ENCODE results near the gene RALY. TPM values are rescaled to one million over a fixed set of nuclear protein-coding genes. Genes with fewer than 3 reads are reported as not detected.

The RALY gene
- total RNA-seq, 2 experiments from 2014 or later = 208 to 229 TPM

GRCh38 chr20:33992145-33992922, 1.4 kb upstream of the RALY start:
- CTCF ChIA-PET = interaction anchor here (0.6 to 1.0 kb wide), 2 partner anchors 34 to 894 kb away, joined by 3 to 4 read pairs; no protein-coding TSS in a partner anchor
- peak overlapping the region; percentile 89 for H3K4me3 Mint-ChIP-seq

GRCh38 chr20:33992923-33993575, 662 bp upstream of the RALY start:
- Mint-ChIP-seq H3K36me3 (ENCODE audit: low read depth) (peaks cover 33% of the 10 kb centered on the region), H3K27ac (peak overlapping the region; percentile 97), H3K9me3 (no peaks in the 10 kb centered on the region), H3K4me3 (peak overlapping the region; percentile 89), H3K4me1 (peaks cover 49% of the 10 kb centered on the region), H3K27me3 (no peaks in the 10 kb centered on the region)
- POLR2A ChIA-PET = interaction anchor here (0.6 to 1.3 kb wide), 6 partner anchors 12 to 807 kb away, joined by 3 read pairs; partner anchors contain the start of gene EIF2S2
- CTCF ChIA-PET = interaction anchor here (0.6 to 1.0 kb wide), 3 partner anchors 11 to 1683 kb away, joined by 3 read pairs; no protein-coding TSS in a partner anchor
- DNase-seq = peak; percentile 99

More at GRCh38 chr20:33992145-33992922, 1.4 kb upstream of the RALY start:
- DNase-seq = peak; percentile 8
- POLR2A ChIA-PET = interaction anchor here (1.0 kb wide), 1 partner anchor 91 kb away, joined by 3 read pairs; no protein-coding TSS in a partner anchor
- Mint-ChIP-seq H3K4me1 (peaks cover 41% of the 10 kb centered on the region), H3K36me3 (ENCODE audit: low read depth) (peaks cover 27% of the 10 kb centered on the region), H3K27me3 (no peaks in the 10 kb centered on the region), H3K9me3 (no peaks in the 10 kb centered on the region), H3K27ac (peak overlapping the region; percentile 97)

GRCh38 chr20:33994222-33994913, 657 bp downstream of the RALY start:
- Mint-ChIP-seq H3K4me1 (peaks cover 59% of the 10 kb centered on the region), H3K4me3 (peak overlapping the region; percentile 96), H3K36me3 (ENCODE audit: low read depth) (peaks cover 39% of the 10 kb centered on the region), H3K9me3 (no peaks in the 10 kb centered on the region), H3K27ac (peak overlapping the region; percentile 98), H3K27me3 (no peaks in the 10 kb centered on the region)
- POLR2A ChIA-PET = interaction anchor here (1.3 kb wide), 1 partner anchor 117 kb away, joined by 3 read pairs; the partner anchor contains the start of gene EIF2S2
- peak; percentile 83 for DNase-seq
- CTCF ChIA-PET = no interaction called here

GRCh38 chr20:33995053-33995831, 1.5 kb downstream of the RALY start:
- peak overlapping the region; percentile 96 for H3K4me3 Mint-ChIP-seq
- H3K27ac Mint-ChIP-seq = peak overlapping the region; percentile 98
- DNase-seq = no peak
- H3K9me3 Mint-ChIP-seq = no peaks in the 10 kb centered on the region
- no peaks in the 10 kb centered on the region for H3K27me3 Mint-ChIP-seq
- POLR2A ChIA-PET = no interaction called here
- peaks cover 63% of the 10 kb centered on the region for H3K4me1 Mint-ChIP-seq
- CTCF ChIA-PET = interaction anchor here (0.6 kb wide), 1 partner anchor 114 kb away, joined by 4 read pairs; no protein-coding TSS in a partner anchor
- H3K36me3 Mint-ChIP-seq (ENCODE audit: low read depth) = peaks cover 39% of the 10 kb centered on the region

- ChIA-PET POLR2A (no interaction called here), CTCF (no interaction called here)
- Mint-ChIP-seq H3K9me3 (no peaks in the 10 kb centered on the region), H3K27ac (no peak overlapping the region), H3K36me3 (ENCODE audit: low read depth) (peaks cover 44% of the 10 kb centered on the region), H3K27me3 (no peaks in the 10 kb centered on the region), H3K4me1 (peaks cover 70% of the 10 kb centered on the region), H3K4me3 (no peak overlapping the region)
- no peak for DNase-seq
Observed at GRCh38 chr20:33999025-33999649, 5.4 kb downstream of the RALY start.

- ChIA-PET CTCF (no interaction called here), POLR2A (interaction anchor here (0.6 kb wide), 1 partner anchor 16 kb away, joined by 3 read pairs; no protein-coding TSS in a partner anchor)
- no peaks in the 10 kb centered on the region for H3K9me3 Mint-ChIP-seq
- no peak for DNase-seq
- H3K36me3 Mint-ChIP-seq (ENCODE audit: low read depth) = peaks cover 33% of the 10 kb centered on the region
- peaks cover 74% of the 10 kb centered on the region for H3K4me1 Mint-ChIP-seq
- H3K4me3 Mint-ChIP-seq = no peak overlapping the region
- H3K27ac Mint-ChIP-seq = no peak overlapping the region
- no peaks in the 10 kb centered on the region for H3K27me3 Mint-ChIP-seq
Observed at GRCh38 chr20:34001378-34001777, 7.7 kb downstream of the RALY start.

GRCh38 chr20:34004227-34004626, 10.5 kb downstream of the RALY start:
- H3K4me1 Mint-ChIP-seq = peaks cover 72% of the 10 kb centered on the region
- no peaks in the 10 kb centered on the region for H3K27me3 Mint-ChIP-seq
- DNase-seq = no peak
- ChIA-PET POLR2A (no interaction called here), CTCF (no interaction called here)
- no peak overlapping the region for H3K27ac Mint-ChIP-seq
- peaks cover 31% of the 10 kb centered on the region for H3K36me3 Mint-ChIP-seq (ENCODE audit: low read depth)
- no peaks in the 10 kb centered on the region for H3K9me3 Mint-ChIP-seq
- H3K4me3 Mint-ChIP-seq = no peak overlapping the region

GRCh38 chr20:34004790-34005457, 11.2 kb downstream of the RALY start:
- peaks cover 73% of the 10 kb centered on the region for H3K4me1 Mint-ChIP-seq
- ChIA-PET CTCF (no interaction called here), POLR2A (interaction anchor here (0.5 kb wide), 1 partner anchor 12 kb away, joined by 3 read pairs; no protein-coding TSS in a partner anchor)
- H3K27ac Mint-ChIP-seq = no peak overlapping the region
- no peak for DNase-seq
- H3K36me3 Mint-ChIP-seq (ENCODE audit: low read depth) = peaks cover 33% of the 10 kb centered on the region
- H3K4me3 Mint-ChIP-seq = no peak overlapping the region
- H3K9me3 Mint-ChIP-seq = no peaks in the 10 kb centered on the region
- no peaks in the 10 kb centered on the region for H3K27me3 Mint-ChIP-seq

GRCh38 chr20:34006619-34007018, 12.9 kb downstream of the RALY start:
- Mint-ChIP-seq H3K4me1 (peaks cover 76% of the 10 kb centered on the region), H3K9me3 (no peaks in the 10 kb centered on the region), H3K36me3 (ENCODE audit: low read depth) (peaks cover 36% of the 10 kb centered on the region), H3K27ac (no peak overlapping the region), H3K4me3 (no peak overlapping the region), H3K27me3 (no peaks in the 10 kb centered on the region)
- DNase-seq = no peak
- ChIA-PET POLR2A (no interaction called here), CTCF (no interaction called here)

- DNase-seq = no peak
- peak overlapping the region; percentile 82 for H3K27ac Mint-ChIP-seq
- peaks cover 70% of the 10 kb centered on the region for H3K4me1 Mint-ChIP-seq
- no peaks in the 10 kb centered on the region for H3K9me3 Mint-ChIP-seq
- H3K4me3 Mint-ChIP-seq = no peak overlapping the region
- CTCF ChIA-PET = no interaction called here
- POLR2A ChIA-PET = no interaction called here
- peaks cover 26% of the 10 kb centered on the region for H3K36me3 Mint-ChIP-seq (ENCODE audit: low read depth)
- no peaks in the 10 kb centered on the region for H3K27me3 Mint-ChIP-seq
Observed at GRCh38 chr20:34008477-34008876, 14.8 kb downstream of the RALY start.

- POLR2A ChIA-PET = no interaction called here
- no peak for DNase-seq
- H3K9me3 Mint-ChIP-seq = no peaks in the 10 kb centered on the region
- peak overlapping the region; percentile 82 for H3K27ac Mint-ChIP-seq
- CTCF ChIA-PET = interaction anchor here (0.5 to 1.4 kb wide), 4 partner anchors 14 to 244 kb away, joined by 3 to 5 read pairs (median 4); no protein-coding TSS in a partner anchor
- peaks cover 70% of the 10 kb centered on the region for H3K4me1 Mint-ChIP-seq
- H3K4me3 Mint-ChIP-seq = no peak overlapping the region
- H3K36me3 Mint-ChIP-seq (ENCODE audit: low read depth) = peaks cover 23% of the 10 kb centered on the region
- no peaks in the 10 kb centered on the region for H3K27me3 Mint-ChIP-seq
Observed at GRCh38 chr20:34010405-34010931, 16.8 kb downstream of the RALY start.

Data from activated CD4-positive, alpha-beta T cell treated with anti-CD3 and anti-CD28 coated beads, Interleukin-2, amount 10 ng/mL, durations not matched to agents 7 days and 5 days (primary cell).